GM12878 (cell line): ENCODE data around the gene CLASRP. TPM values are rescaled to one million over a fixed set of nuclear protein-coding genes. Genes with fewer than 3 reads are reported as not detected.
A peak's percentile ranks its signal among the peaks of the same experiment; 100 is the strongest.

Experiments
- BHLHE40 ChIP-seq, 2 experiments: fragments of 450-650 bp in 1 of 2; IDR thresholded peaks; 2 replicates each; pipeline ENCODE4 v1.6.1; 2011 to 2017; ENCODE audit warnings: low read depth in 2 of 2, borderline replicate concordance in 1 of 2, improper control_type of control experiment in 1 of 2, low read length in 1 of 2, mild to moderate bottlenecking in 1 of 2
- FOXM1 ChIP-seq: IDR thresholded peaks from 2 replicates; pipeline ENCODE4 v1.6.1; 2012; ENCODE audit warnings: low read depth, mild to moderate bottlenecking, inconsistent platforms, low read length, moderate library complexity
- JUND ChIP-seq: IDR thresholded peaks from 2 replicates; pipeline ENCODE4 v1.6.1; 2012; ENCODE audit warnings: low read depth, mild to moderate bottlenecking, low read length, improper control_type of control experiment, moderate library complexity
- KLF5 ChIP-seq: fragments of 450-650 bp; IDR thresholded peaks from 2 replicates; pipeline ENCODE4 v1.6.1; 2014; ENCODE audit warnings: mild to moderate bottlenecking; ENCODE audit not compliant: partially characterized antibody
- MEF2A ChIP-seq: IDR thresholded peaks from 2 replicates; pipeline ENCODE4 v1.6.1; 2011; ENCODE audit warnings: low read depth, mild to moderate bottlenecking, low read length, moderate library complexity; ENCODE audit not compliant: insufficient read depth
- MYB ChIP-seq: fragments of 150-350 bp; IDR thresholded peaks from 2 replicates; pipeline ENCODE4 v1.6.1; 2014; ENCODE audit warnings: mild to moderate bottlenecking, low read depth, low read length, borderline replicate concordance
- POLR2AphosphoS2 ChIP-seq: IDR thresholded peaks from 2 replicates; pipeline ENCODE4 v1.6.1; 2011; ENCODE audit warnings: low read depth, mild to moderate bottlenecking, low read length, improper control_type of control experiment, moderate library complexity
- RAD51 ChIP-seq: fragments of 450-650 bp; IDR thresholded peaks from 2 replicates; pipeline ENCODE4 v1.6.1; 2016; ENCODE audit warnings: moderate library complexity, mild to moderate bottlenecking, inconsistent platforms
- RUNX3 ChIP-seq: IDR thresholded peaks from 2 replicates; pipeline ENCODE4 v1.6.1; 2012; ENCODE audit warnings: low read length, inconsistent platforms
- SUZ12 ChIP-seq: fragments of 200-600 bp; sonication (generic); IDR thresholded peaks from one replicate; pipeline ENCODE4 v1.6.1; 2018; ENCODE audit warnings: antibody characterized with exemption, mild to moderate bottlenecking; ENCODE audit not compliant: unreplicated experiment
- polyA plus RNA-seq, 11 experiments: library from polyadenylated mRNA; depleted of rRNA in 4 of 11; unstranded in 6 of 11; stranded (reverse) in 5 of 11; fragments of >200 nt; fragmentation: Nextera tagmentation in 4 of 11; fragmentation: Illumina TruSeq in 1 of 11; extraction: Ambion mirVana in 4 of 11; extraction: Trizol in 1 of 11; gene quantifications; 1 replicate in 1 of 11; 2 replicates in 10 of 11; pipeline versions ENCODE4 v1.2.1 to v1.2.3, GENCODE V29; 2011 to 2016; ENCODE audit warnings: inconsistent platforms in 2 of 11, missing spikeins in 2 of 11, low read depth in 1 of 11
- total RNA-seq, 4 experiments: library from RNA; depleted of rRNA in 3 of 4; stranded (reverse); fragments of >200 nt in 3 of 4; fragmentation: Illumina TruSeq in 1 of 4; extraction: Trizol in 1 of 4; gene quantifications; 2 replicates each; pipeline versions ENCODE4 v1.2.1 to v1.2.3, GENCODE V29; 2013 to 2021
- TF ChIP-seq, protein P1 (sequence below), 3 experiments: IDR thresholded peaks in 2 of 3; conservative IDR thresholded peaks in 1 of 3; 2 replicates each; pipeline ENCODE4 v1.5.1; 2011; ENCODE audit warnings: low read depth in 3 of 3, low read length in 3 of 3, mild to moderate bottlenecking in 3 of 3, control low read depth in 2 of 3, moderate library complexity in 2 of 3, inconsistent platforms in 1 of 3, mixed read lengths in 1 of 3; ENCODE audit not compliant: control insufficient read depth in 2 of 3, insufficient read depth in 1 of 3; ENCODE audit errors: extremely low read depth in 1 of 3
- TF ChIP-seq, protein P2 (sequence below): fragments of 450-650 bp; IDR thresholded peaks from 2 replicates; pipeline ENCODE4 v1.6.1; 2017; ENCODE audit warnings: mild to moderate bottlenecking, moderate library complexity

Gene CLASRP
- total and polyA plus RNA-seq, 10 of the 15 experiments (the other 5 are each of a cell fraction or from before 2014, with no cell fraction given), result 0.68 to 75.8 (median 30.2) TPM

DNA sequence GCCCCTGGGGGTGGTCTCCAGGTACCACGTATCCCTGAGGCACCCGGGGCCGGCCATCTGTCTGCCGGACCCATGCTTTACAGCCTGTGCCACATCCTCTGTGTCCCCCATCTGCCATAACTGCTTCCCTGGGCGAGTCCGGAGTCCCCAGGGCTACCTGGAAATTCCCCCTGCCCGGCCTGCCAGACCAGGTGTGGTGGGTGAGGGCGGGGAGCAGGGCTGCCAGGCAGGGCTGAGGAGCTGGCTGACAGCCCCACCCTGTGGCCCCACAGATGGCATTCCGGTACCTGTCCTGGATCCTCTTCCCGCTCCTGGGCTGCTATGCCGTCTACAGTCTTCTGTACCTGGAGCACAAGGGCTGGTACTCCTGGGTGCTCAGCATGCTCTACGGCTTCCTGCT lies 47.9 kb upstream of the CLASRP start (continued):
- TF ChIP-seq RAD51 (no peak), SUZ12 (no peak), FOXM1 (no peak), MYB (no peak), BHLHE40 (IDR thresholded peaks at IDR 0.05; ENCODE audit: borderline replicate concordance in 1 of 2, low read depth in 2 of 2, low read length in 1 of 2) (no peak), MEF2A (no peak), JUND (no peak), POLR2AphosphoS2 (no peak), KLF5 (no peak), RUNX3 (no peak)
- TF ChIP-seq, protein P1, sequence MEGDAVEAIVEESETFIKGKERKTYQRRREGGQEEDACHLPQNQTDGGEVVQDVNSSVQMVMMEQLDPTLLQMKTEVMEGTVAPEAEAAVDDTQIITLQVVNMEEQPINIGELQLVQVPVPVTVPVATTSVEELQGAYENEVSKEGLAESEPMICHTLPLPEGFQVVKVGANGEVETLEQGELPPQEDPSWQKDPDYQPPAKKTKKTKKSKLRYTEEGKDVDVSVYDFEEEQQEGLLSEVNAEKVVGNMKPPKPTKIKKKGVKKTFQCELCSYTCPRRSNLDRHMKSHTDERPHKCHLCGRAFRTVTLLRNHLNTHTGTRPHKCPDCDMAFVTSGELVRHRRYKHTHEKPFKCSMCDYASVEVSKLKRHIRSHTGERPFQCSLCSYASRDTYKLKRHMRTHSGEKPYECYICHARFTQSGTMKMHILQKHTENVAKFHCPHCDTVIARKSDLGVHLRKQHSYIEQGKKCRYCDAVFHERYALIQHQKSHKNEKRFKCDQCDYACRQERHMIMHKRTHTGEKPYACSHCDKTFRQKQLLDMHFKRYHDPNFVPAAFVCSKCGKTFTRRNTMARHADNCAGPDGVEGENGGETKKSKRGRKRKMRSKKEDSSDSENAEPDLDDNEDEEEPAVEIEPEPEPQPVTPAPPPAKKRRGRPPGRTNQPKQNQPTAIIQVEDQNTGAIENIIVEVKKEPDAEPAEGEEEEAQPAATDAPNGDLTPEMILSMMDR (IDR thresholded peaks at IDR 0.05 in 2 of 3, conservative IDR thresholded peaks at IDR 0.05 in 1 of 3; ENCODE audit: control insufficient read depth in 2 of 3, extremely low read depth in 1 of 3, insufficient read depth in 1 of 3, low read depth in 3 of 3, low read length in 3 of 3), result 0 out of 6 replicates have a peak, but pooled peaks of 1 of the 3 experiments have one; percentile 7
- TF ChIP-seq, protein P2, sequence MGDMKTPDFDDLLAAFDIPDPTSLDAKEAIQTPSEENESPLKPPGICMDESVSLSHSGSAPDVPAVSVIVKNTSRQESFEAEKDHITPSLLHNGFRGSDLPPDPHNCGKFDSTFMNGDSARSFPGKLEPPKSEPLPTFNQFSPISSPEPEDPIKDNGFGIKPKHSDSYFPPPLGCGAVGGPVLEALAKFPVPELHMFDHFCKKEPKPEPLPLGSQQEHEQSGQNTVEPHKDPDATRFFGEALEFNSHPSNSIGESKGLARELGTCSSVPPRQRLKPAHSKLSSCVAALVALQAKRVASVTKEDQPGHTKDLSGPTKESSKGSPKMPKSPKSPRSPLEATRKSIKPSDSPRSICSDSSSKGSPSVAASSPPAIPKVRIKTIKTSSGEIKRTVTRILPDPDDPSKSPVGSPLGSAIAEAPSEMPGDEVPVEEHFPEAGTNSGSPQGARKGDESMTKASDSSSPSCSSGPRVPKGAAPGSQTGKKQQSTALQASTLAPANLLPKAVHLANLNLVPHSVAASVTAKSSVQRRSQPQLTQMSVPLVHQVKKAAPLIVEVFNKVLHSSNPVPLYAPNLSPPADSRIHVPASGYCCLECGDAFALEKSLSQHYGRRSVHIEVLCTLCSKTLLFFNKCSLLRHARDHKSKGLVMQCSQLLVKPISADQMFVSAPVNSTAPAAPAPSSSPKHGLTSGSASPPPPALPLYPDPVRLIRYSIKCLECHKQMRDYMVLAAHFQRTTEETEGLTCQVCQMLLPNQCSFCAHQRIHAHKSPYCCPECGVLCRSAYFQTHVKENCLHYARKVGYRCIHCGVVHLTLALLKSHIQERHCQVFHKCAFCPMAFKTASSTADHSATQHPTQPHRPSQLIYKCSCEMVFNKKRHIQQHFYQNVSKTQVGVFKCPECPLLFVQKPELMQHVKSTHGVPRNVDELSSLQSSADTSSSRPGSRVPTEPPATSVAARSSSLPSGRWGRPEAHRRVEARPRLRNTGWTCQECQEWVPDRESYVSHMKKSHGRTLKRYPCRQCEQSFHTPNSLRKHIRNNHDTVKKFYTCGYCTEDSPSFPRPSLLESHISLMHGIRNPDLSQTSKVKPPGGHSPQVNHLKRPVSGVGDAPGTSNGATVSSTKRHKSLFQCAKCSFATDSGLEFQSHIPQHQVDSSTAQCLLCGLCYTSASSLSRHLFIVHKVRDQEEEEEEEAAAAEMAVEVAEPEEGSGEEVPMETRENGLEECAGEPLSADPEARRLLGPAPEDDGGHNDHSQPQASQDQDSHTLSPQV, result no peak
